HepG2 (cell line): ENCODE data around the gene GRB10.

Source experiments
- ATF3 ChIP-seq: sonication (generic); formaldehyde crosslinking; IDR thresholded peaks from 2 replicates; pipeline ENCODE4 v1.4.0; 2020; ENCODE audit warnings: missing genetic modification reagents
- CTCF ChIP-seq: sonication (generic); formaldehyde crosslinking; IDR thresholded peaks from 2 replicates; pipeline ENCODE4 v1.5.0; 2020; ENCODE audit warnings: mild to moderate bottlenecking, missing genetic modification reagents, moderate library complexity
- HCFC1 ChIP-seq: fragments of 150-350 bp; IDR thresholded peaks from 2 replicates; pipeline ENCODE4 v1.6.1; 2014; ENCODE audit warnings: low read depth, low read length
- HNRNPK ChIP-seq: fragments of 200-400 bp; formaldehyde crosslinking; IDR thresholded peaks from 2 replicates; pipeline ENCODE4 v1.6.1; 2018; ENCODE audit warnings: low read length, low read depth, moderate library complexity, mild to moderate bottlenecking; ENCODE audit not compliant: poor library complexity, severe bottlenecking
- MAX ChIP-seq: IDR thresholded peaks from 2 replicates; pipeline ENCODE4 v1.6.1; 2012; ENCODE audit warnings: inconsistent platforms
- PLSCR1 ChIP-seq: sonication (generic); formaldehyde crosslinking; IDR thresholded peaks from 2 replicates; pipeline ENCODE4 v1.5.0; 2020; ENCODE audit warnings: missing genetic modification reagents, mild to moderate bottlenecking, borderline replicate concordance
- RERE ChIP-seq: IDR thresholded peaks from 2 replicates; pipeline ENCODE4 v1.6.1; 2016; ENCODE audit warnings: low read depth, missing genetic modification reagents, missing compliant biosample characterization
- TCF12 ChIP-seq, 2 experiments: fragments of 450-650 bp in 1 of 2; sonication (generic) in 1 of 2; formaldehyde crosslinking in 1 of 2; IDR thresholded peaks; 2 replicates each; pipeline versions ENCODE4 v1.6.1 to v1.8.0; 2017 to 2022; ENCODE audit warnings: antibody characterized with exemption in 1 of 2, mild to moderate bottlenecking in 1 of 2, missing genetic modification reagents in 1 of 2, moderate library complexity in 1 of 2
- USF2 ChIP-seq, 2 experiments: sonication (generic) in 1 of 2; formaldehyde crosslinking in 1 of 2; IDR thresholded peaks; 2 replicates each; pipeline versions ENCODE4 v1.5.1 to v1.6.1; 2011 to 2020; ENCODE audit warnings: borderline replicate concordance in 1 of 2, low read depth in 1 of 2, low read length in 1 of 2, mild to moderate bottlenecking in 1 of 2, missing genetic modification reagents in 1 of 2, moderate library complexity in 1 of 2
- ZBTB38 ChIP-seq: sonication (generic); formaldehyde crosslinking; IDR thresholded peaks from 2 replicates; pipeline ENCODE4 v1.5.1; 2020; ENCODE audit warnings: mild to moderate bottlenecking, missing genetic modification reagents
- ZNF12 ChIP-seq: sonication (generic); formaldehyde crosslinking; IDR thresholded peaks from 2 replicates; pipeline ENCODE4 v1.5.0; 2020; ENCODE audit warnings: missing genetic modification reagents
- ZXDC ChIP-seq: sonication (generic); formaldehyde crosslinking; IDR thresholded peaks from 2 replicates; pipeline ENCODE4 v1.5.0; 2020; ENCODE audit warnings: mild to moderate bottlenecking, missing genetic modification reagents

GRCh38 chr7:50565977-50566376 is 216.7 kb downstream of the GRB10 start:
- TF ChIP-seq MAX (no peak), CTCF (CRISPR knock-in tag) (no peak), USF2 (IDR thresholded peaks at IDR 0.05; ENCODE audit: low read depth, low read length) (no peak), USF2 (CRISPR knock-in tag; IDR thresholded peaks at IDR 0.05; ENCODE audit: borderline replicate concordance) (no peak), ATF3 (CRISPR knock-in tag) (no peak), ZNF12 (no peak), PLSCR1 (CRISPR knock-in tag) (no peak), ZXDC (CRISPR knock-in tag) (no peak), HCFC1 (no peak), HNRNPK (no peak), TCF12 (IDR thresholded peaks at IDR 0.05) (no peak), TCF12 (CRISPR knock-in tag; IDR thresholded peaks at IDR 0.05) (no peak), RERE (CRISPR knock-in tag) (no peak), ZBTB38 (CRISPR knock-in tag) (no peak)
